ENCODE results near the gene SMIM14. TPM values are rescaled to one million over a fixed set of nuclear protein-coding genes. Genes with fewer than 3 reads are reported as not detected.

The SMIM14 gene
- total RNA-seq, 1 experiment from 2014 or later = 48.2 TPM

- CTCF ChIA-PET = no interaction called here
- no peak overlapping the region for H3K27ac ChIP-seq (ENCODE audit: low read length)
- BruUV-seq (replicated peaks) = no TSS peak
These were observed 26.4 kb upstream of the SMIM14 start for GRCh38 chr4:39664828-39665731.

GRCh38 chr4:39662683-39663082 lies 24.0 kb upstream of the SMIM14 start:
- Histone ChIP-seq H3K27me3 (ENCODE audit: control insufficient read depth, insufficient read depth, low read length) (no peaks in the 10 kb centered on the region), H3K27ac (ENCODE audit: low read length) (no peak overlapping the region), H3K36me3 (ENCODE audit: control insufficient read depth, insufficient read depth, low read length) (no peaks in the 10 kb centered on the region), H3K4me3 (ENCODE audit: low read depth in 2 of 2, low read length in 2 of 2) (no peak overlapping the region), H3K9me3 (ENCODE audit: control insufficient read depth, insufficient read depth, low read depth, low read length) (no peaks in the 10 kb centered on the region), H3K4me1 (ENCODE audit: control insufficient read depth, insufficient read depth, low read length) (no peaks in the 10 kb centered on the region)
- intact Hi-C loops (cut with micrococcal nuclease; ENCODE audit: unreplicated experiment) (no loop called here), in situ Hi-C loops (cut with HindIII; ENCODE audit: low pct_unique_long_range_greater_than_20kb, low sequenced_read_pairs) (no loop called here)
- no peak for ATAC-seq
- ChIA-PET CTCF (no interaction called here), POLR2A (interaction anchor here (0.7 kb wide), 1 partner anchor 24 kb away, joined by 8 read pairs; no protein-coding TSS in a partner anchor)
- TF ChIP-seq REST (IDR thresholded peaks at IDR 0.05; ENCODE audit: insufficient read depth in 1 of 2, low read depth in 2 of 2, low read length in 1 of 2) (no peak), TCF7L2 (IDR thresholded peaks at IDR 0.05; ENCODE audit: low read depth, low read length) (no peak), POLR2AphosphoS5 (IDR thresholded peaks at IDR 0.05; ENCODE audit: low read depth, low read length) (no peak), SIN3A (IDR thresholded peaks at IDR 0.05; ENCODE audit: borderline replicate concordance, insufficient read depth, low read depth, low read length) (no peak)
- TF ChIP-seq, protein P1, sequence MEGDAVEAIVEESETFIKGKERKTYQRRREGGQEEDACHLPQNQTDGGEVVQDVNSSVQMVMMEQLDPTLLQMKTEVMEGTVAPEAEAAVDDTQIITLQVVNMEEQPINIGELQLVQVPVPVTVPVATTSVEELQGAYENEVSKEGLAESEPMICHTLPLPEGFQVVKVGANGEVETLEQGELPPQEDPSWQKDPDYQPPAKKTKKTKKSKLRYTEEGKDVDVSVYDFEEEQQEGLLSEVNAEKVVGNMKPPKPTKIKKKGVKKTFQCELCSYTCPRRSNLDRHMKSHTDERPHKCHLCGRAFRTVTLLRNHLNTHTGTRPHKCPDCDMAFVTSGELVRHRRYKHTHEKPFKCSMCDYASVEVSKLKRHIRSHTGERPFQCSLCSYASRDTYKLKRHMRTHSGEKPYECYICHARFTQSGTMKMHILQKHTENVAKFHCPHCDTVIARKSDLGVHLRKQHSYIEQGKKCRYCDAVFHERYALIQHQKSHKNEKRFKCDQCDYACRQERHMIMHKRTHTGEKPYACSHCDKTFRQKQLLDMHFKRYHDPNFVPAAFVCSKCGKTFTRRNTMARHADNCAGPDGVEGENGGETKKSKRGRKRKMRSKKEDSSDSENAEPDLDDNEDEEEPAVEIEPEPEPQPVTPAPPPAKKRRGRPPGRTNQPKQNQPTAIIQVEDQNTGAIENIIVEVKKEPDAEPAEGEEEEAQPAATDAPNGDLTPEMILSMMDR (IDR thresholded peaks at IDR 0.05) = no peak
- BruUV-seq (replicated peaks) = no TSS peak
- DNase-seq (ENCODE audit: low read depth, low spot score) = no peak

More at GRCh38 chr4:39664828-39665731, 26.4 kb upstream of the SMIM14 start:
- H3K36me3 ChIP-seq (ENCODE audit: control insufficient read depth, insufficient read depth, low read length) = no peaks in the 10 kb centered on the region
- ATAC-seq (no peak), DNase-seq (ENCODE audit: low read depth, low spot score) (no peak)
- intact Hi-C loops (cut with micrococcal nuclease; ENCODE audit: unreplicated experiment) = no loop called here
- H3K9me3 ChIP-seq (ENCODE audit: control insufficient read depth, insufficient read depth, low read depth, low read length) = no peaks in the 10 kb centered on the region
- TF ChIP-seq, protein P1 (IDR thresholded peaks at IDR 0.05) = no peak
- no peak for TF ChIP-seq POLR2AphosphoS5 (IDR thresholded peaks at IDR 0.05; ENCODE audit: low read depth, low read length)
- TF ChIP-seq TCF7L2 (IDR thresholded peaks at IDR 0.05; ENCODE audit: low read depth, low read length) = no peak
- no peak for TF ChIP-seq REST (IDR thresholded peaks at IDR 0.05; ENCODE audit: insufficient read depth in 1 of 2, low read depth in 2 of 2, low read length in 1 of 2)
- TF ChIP-seq SIN3A (IDR thresholded peaks at IDR 0.05; ENCODE audit: borderline replicate concordance, insufficient read depth, low read depth, low read length) = no peak
- H3K4me1 ChIP-seq (ENCODE audit: control insufficient read depth, insufficient read depth, low read length) = no peaks in the 10 kb centered on the region
- POLR2A ChIA-PET = interaction anchor here (0.5 kb wide), 1 partner anchor 318 kb away, joined by 4 read pairs; no protein-coding TSS in a partner anchor
- in situ Hi-C loops (cut with HindIII; ENCODE audit: low pct_unique_long_range_greater_than_20kb, low sequenced_read_pairs) = no loop called here
- no peaks in the 10 kb centered on the region for H3K27me3 ChIP-seq (ENCODE audit: control insufficient read depth, insufficient read depth, low read length)
- H3K4me3 ChIP-seq (ENCODE audit: low read depth in 2 of 2, low read length in 2 of 2) = no peak overlapping the region
